Measurements from ENCODE around the gene ECE2.

The ECE2 gene

GRCh38 chr3:184275961-184276910 is at the start of gene ECE2:
TSS of gene ECE2 (plus strand) at chr3:184276022. CDS start at chr3:184276154, 132 bp downstream.
- Mint-ChIP-seq H3K4me1 (peaks cover 3% of the 10 kb centered on the region), H3K27me3 (peaks cover 76% of the 10 kb centered on the region), H3K36me3 (no peaks in the 10 kb centered on the region), H3K9me3 (no peaks in the 10 kb centered on the region), H3K27ac (no peak within 1 kb of the TSS), H3K4me3 (no peak within 1 kb of the TSS)
- DNase-seq, result no peak
- CTCF ChIA-PET, result no interaction called here

- H3K4me1 Mint-ChIP-seq, result peaks cover 9% of the 10 kb centered on the region
- H3K27ac Mint-ChIP-seq, result no peak overlapping the region
- H3K9me3 Mint-ChIP-seq, result no peaks in the 10 kb centered on the region
- H3K4me3 Mint-ChIP-seq, result no peak overlapping the region
- CTCF ChIA-PET, result interaction anchor here (0.7 to 5.1 kb wide), 42 partner anchors 9 to 1034 kb away, joined by 3 to 58 read pairs (median 4); partner anchors contain the start of genes ALG3, CAMK2N2, DVL3 and EEF1AKMT4
- H3K27me3 Mint-ChIP-seq, result peaks cover 80% of the 10 kb centered on the region
- DNase-seq, result peak; percentile 67
- H3K36me3 Mint-ChIP-seq, result no peaks in the 10 kb centered on the region
Measured at GRCh38 chr3:184227481-184227935, 48.3 kb upstream of the ECE2 start.

- DNase-seq, result no peak
- Mint-ChIP-seq H3K36me3 (no peaks in the 10 kb centered on the region), H3K9me3 (no peaks in the 10 kb centered on the region), H3K4me3 (peak overlapping the region; percentile 53), H3K4me1 (peaks cover 9% of the 10 kb centered on the region), H3K27ac (no peak overlapping the region), H3K27me3 (peaks cover 90% of the 10 kb centered on the region)
- CTCF ChIA-PET, result interaction anchor here (0.8 to 5.1 kb wide), 26 partner anchors 11 to 1035 kb away, joined by 3 to 58 read pairs (median 6); partner anchors contain the start of genes ALG3, CAMK2N2 and EEF1AKMT4
Measured at GRCh38 chr3:184228376-184229137, 47.3 kb upstream of the ECE2 start.

GRCh38 chr3:184229394-184230080 is 46.3 kb upstream of the ECE2 start, which contains the start of gene VWA5B2:
TSS of gene VWA5B2 (plus strand) at chr3:184229585. CDS start at chr3:184230529, 944 bp downstream.
- DNase-seq, result peak; percentile 74
- no peaks in the 10 kb centered on the region for H3K9me3 Mint-ChIP-seq
- peaks cover 93% of the 10 kb centered on the region for H3K27me3 Mint-ChIP-seq
- no peak within 1 kb of the TSS for H3K27ac Mint-ChIP-seq
- peak within 1 kb of the TSS; percentile 53 for H3K4me3 Mint-ChIP-seq
- peaks cover 9% of the 10 kb centered on the region for H3K4me1 Mint-ChIP-seq
- no peaks in the 10 kb centered on the region for H3K36me3 Mint-ChIP-seq
- CTCF ChIA-PET, result interaction anchor here (0.9 to 5.1 kb wide), 4 partner anchors 10 to 142 kb away, joined by 3 to 58 read pairs (median 13); no protein-coding TSS in a partner anchor

GRCh38 chr3:184230081-184230602 is 45.7 kb upstream of the ECE2 start:
- no peaks in the 10 kb centered on the region for H3K36me3 Mint-ChIP-seq
- H3K9me3 Mint-ChIP-seq, result no peaks in the 10 kb centered on the region
- no peak overlapping the region for H3K27ac Mint-ChIP-seq
- H3K27me3 Mint-ChIP-seq, result peaks cover 93% of the 10 kb centered on the region
- H3K4me3 Mint-ChIP-seq, result no peak overlapping the region
- no peak for DNase-seq
- CTCF ChIA-PET, result interaction anchor here (0.7 to 5.1 kb wide), 3 partner anchors 9 to 62 kb away, joined by 3 to 58 read pairs (median 3); no protein-coding TSS in a partner anchor
- H3K4me1 Mint-ChIP-seq, result peaks cover 9% of the 10 kb centered on the region

GRCh38 chr3:184230603-184231528 is 45.0 kb upstream of the ECE2 start:
- DNase-seq, result no peak
- Mint-ChIP-seq H3K36me3 (no peaks in the 10 kb centered on the region), H3K4me3 (peak overlapping the region; percentile 31), H3K27ac (peak overlapping the region; percentile 12), H3K27me3 (peaks cover 92% of the 10 kb centered on the region), H3K9me3 (no peaks in the 10 kb centered on the region), H3K4me1 (peaks cover 9% of the 10 kb centered on the region)
- CTCF ChIA-PET, result interaction anchor here (0.5 to 0.9 kb wide), 3 partner anchors 19 to 61 kb away, joined by 3 read pairs; no protein-coding TSS in a partner anchor

GRCh38 chr3:184231671-184232070 is 44.2 kb upstream of the ECE2 start:
- Mint-ChIP-seq H3K9me3 (no peaks in the 10 kb centered on the region), H3K4me3 (peak overlapping the region; percentile 31), H3K27me3 (peaks cover 84% of the 10 kb centered on the region), H3K36me3 (no peaks in the 10 kb centered on the region), H3K27ac (no peak overlapping the region), H3K4me1 (peaks cover 9% of the 10 kb centered on the region)
- CTCF ChIA-PET, result interaction anchor here (0.5 kb wide), 1 partner anchor 20 kb away, joined by 3 read pairs; no protein-coding TSS in a partner anchor
- DNase-seq, result no peak

GRCh38 chr3:184233127-184233843 is 42.5 kb upstream of the ECE2 start:
- H3K27ac Mint-ChIP-seq, result no peak overlapping the region
- H3K4me3 Mint-ChIP-seq, result no peak overlapping the region
- CTCF ChIA-PET, result interaction anchor here (0.6 kb wide), 1 partner anchor 494 kb away, joined by 3 read pairs; no protein-coding TSS in a partner anchor
- peaks cover 75% of the 10 kb centered on the region for H3K27me3 Mint-ChIP-seq
- no peak for DNase-seq
- peaks cover 9% of the 10 kb centered on the region for H3K4me1 Mint-ChIP-seq
- H3K36me3 Mint-ChIP-seq, result no peaks in the 10 kb centered on the region
- H3K9me3 Mint-ChIP-seq, result no peaks in the 10 kb centered on the region

GRCh38 chr3:184234224-184234623 is 41.6 kb upstream of the ECE2 start:
- Mint-ChIP-seq H3K9me3 (no peaks in the 10 kb centered on the region), H3K4me3 (no peak overlapping the region), H3K27ac (no peak overlapping the region), H3K36me3 (no peaks in the 10 kb centered on the region), H3K27me3 (peaks cover 65% of the 10 kb centered on the region), H3K4me1 (peaks cover 8% of the 10 kb centered on the region)
- CTCF ChIA-PET, result no interaction called here
- no peak for DNase-seq

- H3K36me3 Mint-ChIP-seq, result no peaks in the 10 kb centered on the region
- H3K4me3 Mint-ChIP-seq, result no peak overlapping the region
- peaks cover 8% of the 10 kb centered on the region for H3K4me1 Mint-ChIP-seq
- CTCF ChIA-PET, result no interaction called here
- H3K27me3 Mint-ChIP-seq, result peaks cover 59% of the 10 kb centered on the region
- no peaks in the 10 kb centered on the region for H3K9me3 Mint-ChIP-seq
- no peak for DNase-seq
- no peak overlapping the region for H3K27ac Mint-ChIP-seq
Measured at GRCh38 chr3:184234671-184235380, 41.0 kb upstream of the ECE2 start.

GRCh38 chr3:184235381-184236032 is 40.3 kb upstream of the ECE2 start:
- no peak overlapping the region for H3K4me3 Mint-ChIP-seq
- H3K4me1 Mint-ChIP-seq, result peaks cover 8% of the 10 kb centered on the region
- no peaks in the 10 kb centered on the region for H3K36me3 Mint-ChIP-seq
- no peaks in the 10 kb centered on the region for H3K9me3 Mint-ChIP-seq
- DNase-seq, result no peak
- CTCF ChIA-PET, result interaction anchor here (6.5 kb wide), 1 partner anchor 8 kb away, joined by 58 read pairs; the partner anchor contains the start of gene VWA5B2
- H3K27me3 Mint-ChIP-seq, result peaks cover 53% of the 10 kb centered on the region
- H3K27ac Mint-ChIP-seq, result no peak overlapping the region

Data from activated naive CD4-positive, alpha-beta T cell treated with anti-CD3 and anti-CD28 coated beads, Interleukin-2, amount 10 ng/mL, durations not matched to agents 7 days and 5 days (primary cell).